Stimulated activated naive B cell treated with anti-CD40 and anti-IgM and Interleukin-4, amounts not matched to agents 10 μg/mL and 1 μg/mL and 100 μg/mL, for 72 hours (primary cell): ENCODE data around the gene EMCN.

Source experiments
- ATAC-seq, 2 donors: fragments of 150-1000 bp; cut with Tn5 transposase; replicated peaks; 2 replicates each; pipeline ENCODE4 v1.10.0; 2021; ENCODE audit warnings: moderate library complexity in 1 of 2
- DNase-seq: peaks from one replicate; pipeline ENCODE4 v3.0.0; 2021
- H3K27ac Mint-ChIP-seq: one replicate; pipeline ENCODE4 v1.8.0; 2022; ENCODE audit warnings: mild to moderate bottlenecking, mixed read lengths
- H3K27me3 Mint-ChIP-seq, 2 donors: one replicate each; pipeline ENCODE4 v1.8.0; 2022; ENCODE audit warnings: mixed read lengths in 2 of 2
- H3K36me3 Mint-ChIP-seq, 2 donors: one replicate each; pipeline ENCODE4 v1.8.0; 2022; ENCODE audit warnings: mixed read lengths in 2 of 2, mild to moderate bottlenecking in 1 of 2
- H3K4me1 Mint-ChIP-seq, 2 donors: one replicate each; pipeline ENCODE4 v1.8.0; 2022; ENCODE audit warnings: mixed read lengths in 2 of 2, mild to moderate bottlenecking in 1 of 2
- H3K4me3 Mint-ChIP-seq, 2 donors: one replicate each; pipeline ENCODE4 v1.8.0; 2022; ENCODE audit warnings: mild to moderate bottlenecking in 2 of 2, mixed read lengths in 2 of 2, moderate library complexity in 1 of 2
- H3K9me3 Mint-ChIP-seq, 2 donors: one replicate each; pipeline ENCODE4 v1.8.0; 2022; ENCODE audit warnings: mixed read lengths in 2 of 2, mild to moderate bottlenecking in 1 of 2

EMCN gene

GRCh38 chr4:100345585-100345984 is 172.2 kb downstream of the EMCN start:
- no peak for ATAC-seq
- H3K4me1 Mint-ChIP-seq, result no peaks in the 10 kb centered on the region

More at GRCh38 chr4:100345585-100345984, 172.2 kb downstream of the EMCN start:
- H3K27me3 Mint-ChIP-seq, result peaks cover 0 to 5% of the 10 kb centered on the region in 2 donors
- H3K36me3 Mint-ChIP-seq, result no peaks in the 10 kb centered on the region
- no peak overlapping the region for H3K27ac Mint-ChIP-seq
- H3K9me3 Mint-ChIP-seq, result peaks cover 0 to 2% of the 10 kb centered on the region in 2 donors
- no peak overlapping the region for H3K4me3 Mint-ChIP-seq
- no peak for DNase-seq
